Muscle layer of duodenum (tissue), 2 donors: Measurements from ENCODE around the gene INPP1.
"Not testable (repeated sequence)": the region's sequence is repeated elsewhere in the genome, so short reads cannot be mapped to it uniquely, and the experiment has no call there.

Source experiments
- H3K27ac ChIP-seq: one replicate; pipeline ENCODE4 v1.7.0; 2013; ENCODE audit warnings: mild to moderate bottlenecking, low read length
- H3K27me3 ChIP-seq: one replicate; pipeline ENCODE4 v1.7.0; 2013; ENCODE audit warnings: low read depth, mild to moderate bottlenecking, control low read depth, low read length
- H3K36me3 ChIP-seq, 2 donors: one replicate each; pipeline ENCODE4 v1.7.0; 2013; ENCODE audit warnings: low read length in 2 of 2, control low read depth in 1 of 2, mild to moderate bottlenecking in 1 of 2; ENCODE audit not compliant: insufficient read depth in 2 of 2, control insufficient read depth in 1 of 2
- H3K4me1 ChIP-seq, 2 donors: one replicate each; pipeline ENCODE4 v1.7.0; 2013; ENCODE audit warnings: low read length in 2 of 2, mild to moderate bottlenecking in 2 of 2, control low read depth in 1 of 2, moderate library complexity in 1 of 2; ENCODE audit not compliant: insufficient read depth in 2 of 2, control insufficient read depth in 1 of 2
- H3K4me3 ChIP-seq, 2 donors: one replicate each; pipeline ENCODE4 v1.7.0; 2013; ENCODE audit warnings: low read length in 2 of 2, low read depth in 1 of 2, mild to moderate bottlenecking in 1 of 2
- H3K9me3 ChIP-seq, 2 donors: one replicate each; pipeline ENCODE4 v1.7.0; 2013; ENCODE audit warnings: low read length in 2 of 2, control low read depth in 1 of 2, mild to moderate bottlenecking in 1 of 2; ENCODE audit not compliant: control insufficient read depth in 1 of 2
- donor health status: healthy.

The INPP1 gene

GRCh38 chr2:190334479-190335224, 8.7 kb upstream of the INPP1 start:
- Histone ChIP-seq H3K36me3 (no peaks in the 10 kb centered on the region), H3K9me3 (no peaks in the 10 kb centered on the region), H3K27ac (peak overlapping the region; percentile 53), H3K4me3 (peak overlapping the region in 1 of 2 donors; percentile 22), H3K4me1 (no peaks in the 10 kb centered on the region), H3K27me3 (no peaks in the 10 kb centered on the region)

GRCh38 chr2:190335225-190335559, 8.2 kb upstream of the INPP1 start:
- H3K27me3 ChIP-seq: no peaks in the 10 kb centered on the region
- H3K9me3 ChIP-seq: no peaks in the 10 kb centered on the region
- H3K4me3 ChIP-seq: peak overlapping the region in 1 of 2 donors; percentile 22
- peak overlapping the region; percentile 15 for H3K27ac ChIP-seq
- no peaks in the 10 kb centered on the region for H3K36me3 ChIP-seq
- H3K4me1 ChIP-seq: no peaks in the 10 kb centered on the region

- not testable (repeated sequence) for H3K27ac ChIP-seq, H3K27me3 ChIP-seq, H3K9me3 ChIP-seq, H3K4me1 ChIP-seq, H3K4me3 ChIP-seq, H3K36me3 ChIP-seq
Observed at GRCh38 chr2:190335584-190335983, 7.8 kb upstream of the INPP1 start.

- Histone ChIP-seq H3K4me1 (no peaks in the 10 kb centered on the region), H3K27ac (no peak overlapping the region), H3K4me3 (no peak overlapping the region), H3K9me3 (no peaks in the 10 kb centered on the region), H3K27me3 (no peaks in the 10 kb centered on the region), H3K36me3 (no peaks in the 10 kb centered on the region)
Observed at GRCh38 chr2:190336420-190336819, 7.0 kb upstream of the INPP1 start.

- no peaks in the 10 kb centered on the region for H3K27me3 ChIP-seq
- no peaks in the 10 kb centered on the region for H3K9me3 ChIP-seq
- H3K36me3 ChIP-seq: no peaks in the 10 kb centered on the region
- no peak overlapping the region for H3K27ac ChIP-seq
- no peak overlapping the region for H3K4me3 ChIP-seq
- H3K4me1 ChIP-seq: peaks cover 3 to 4% of the 10 kb centered on the region in 2 donors
Observed at GRCh38 chr2:190338453-190338852, 4.9 kb upstream of the INPP1 start.

- no peak overlapping the region for H3K4me3 ChIP-seq
- no peak overlapping the region for H3K27ac ChIP-seq
- peaks cover 3 to 6% of the 10 kb centered on the region in 2 donors for H3K4me1 ChIP-seq
- no peaks in the 10 kb centered on the region for H3K9me3 ChIP-seq
- H3K36me3 ChIP-seq: no peaks in the 10 kb centered on the region
- no peaks in the 10 kb centered on the region for H3K27me3 ChIP-seq
Observed at GRCh38 chr2:190339394-190339793, 4.0 kb upstream of the INPP1 start.

- peaks cover 10 to 15% of the 10 kb centered on the region in 2 donors for H3K4me1 ChIP-seq
- H3K27me3 ChIP-seq: no peaks in the 10 kb centered on the region
- no peaks in the 10 kb centered on the region for H3K36me3 ChIP-seq
- H3K9me3 ChIP-seq: no peaks in the 10 kb centered on the region
- H3K27ac ChIP-seq: no peak overlapping the region
- no peak overlapping the region for H3K4me3 ChIP-seq
Observed at GRCh38 chr2:190340369-190340768, 3.0 kb upstream of the INPP1 start.

- Histone ChIP-seq H3K9me3 (no peaks in the 10 kb centered on the region), H3K4me1 (peaks cover 10 to 23% of the 10 kb centered on the region in 2 donors), H3K27ac (peak overlapping the region; percentile 83), H3K36me3 (no peaks in the 10 kb centered on the region), H3K4me3 (no peak overlapping the region), H3K27me3 (no peaks in the 10 kb centered on the region)
Observed at GRCh38 chr2:190342611-190343010, 778 bp upstream of the INPP1 start.

- peak overlapping the region; percentile 83 for H3K27ac ChIP-seq
- H3K36me3 ChIP-seq: no peaks in the 10 kb centered on the region
- H3K9me3 ChIP-seq: no peaks in the 10 kb centered on the region
- peaks cover 10 to 23% of the 10 kb centered on the region in 2 donors for H3K4me1 ChIP-seq
- peak overlapping the region; percentile 80 to 82 for H3K4me3 ChIP-seq
- no peaks in the 10 kb centered on the region for H3K27me3 ChIP-seq
Observed at GRCh38 chr2:190343089-190343535, 277 bp upstream of the INPP1 start.

- no peaks in the 10 kb centered on the region for H3K36me3 ChIP-seq
- peaks cover 10 to 23% of the 10 kb centered on the region in 2 donors for H3K4me1 ChIP-seq
- H3K9me3 ChIP-seq: no peaks in the 10 kb centered on the region
- H3K27ac ChIP-seq: peak overlapping the region; percentile 83
- peak overlapping the region; percentile 80 to 82 for H3K4me3 ChIP-seq
- no peaks in the 10 kb centered on the region for H3K27me3 ChIP-seq
Observed at GRCh38 chr2:190344276-190344827, 963 bp downstream of the INPP1 start.

GRCh38 chr2:190350371-190350770, 7.0 kb downstream of the INPP1 start:
- Histone ChIP-seq H3K36me3 (no peaks in the 10 kb centered on the region), H3K27me3 (no peaks in the 10 kb centered on the region), H3K9me3 (no peaks in the 10 kb centered on the region), H3K4me1 (peaks cover 8 to 24% of the 10 kb centered on the region in 2 donors), H3K4me3 (no peak overlapping the region), H3K27ac (no peak overlapping the region)

GRCh38 chr2:190351955-190352354, 8.6 kb downstream of the INPP1 start:
- H3K4me1 ChIP-seq: peaks cover 13 to 27% of the 10 kb centered on the region in 2 donors
- no peaks in the 10 kb centered on the region for H3K36me3 ChIP-seq
- no peaks in the 10 kb centered on the region for H3K9me3 ChIP-seq
- no peaks in the 10 kb centered on the region for H3K27me3 ChIP-seq
- H3K27ac ChIP-seq: no peak overlapping the region
- H3K4me3 ChIP-seq: no peak overlapping the region
